ENCODE results near the gene PRB4.

Gene PRB4

GRCh38 chr12:11321980-11322379 is 11.7 kb upstream of the PRB4 start:
- Mint-ChIP-seq H3K9me3 (peaks cover 13% of the 10 kb centered on the region), H3K27me3 (ENCODE audit: low read depth, poor library complexity) (peaks cover 9% of the 10 kb centered on the region), H3K27ac (no peak overlapping the region), H3K4me3 (no peak overlapping the region), H3K36me3 (ENCODE audit: low read depth) (no peaks in the 10 kb centered on the region), H3K4me1 (no peaks in the 10 kb centered on the region)
- no peak for TF ChIP-seq CTCF (IDR thresholded peaks at IDR 0.05)
- no peak for DNase-seq

- Mint-ChIP-seq H3K36me3 (ENCODE audit: low read depth) (no peaks in the 10 kb centered on the region), H3K9me3 (peaks cover 6% of the 10 kb centered on the region), H3K27me3 (ENCODE audit: low read depth, poor library complexity) (peaks cover 14% of the 10 kb centered on the region), H3K4me1 (peaks cover 9% of the 10 kb centered on the region), H3K27ac (no peak overlapping the region), H3K4me3 (no peak overlapping the region)
- TF ChIP-seq CTCF (IDR thresholded peaks at IDR 0.05): no peak
- DNase-seq: no peak
Measured at GRCh38 chr12:11307143-11307542, 3.1 kb downstream of the PRB4 start.

- DNase-seq: no peak
- H3K4me1 Mint-ChIP-seq: no peaks in the 10 kb centered on the region
- H3K27ac Mint-ChIP-seq: no peak overlapping the region
- H3K4me3 Mint-ChIP-seq: no peak overlapping the region
- TF ChIP-seq CTCF (IDR thresholded peaks at IDR 0.05): no peak
- no peaks in the 10 kb centered on the region for H3K9me3 Mint-ChIP-seq
- no peaks in the 10 kb centered on the region for H3K27me3 Mint-ChIP-seq (ENCODE audit: low read depth, poor library complexity)
- no peaks in the 10 kb centered on the region for H3K36me3 Mint-ChIP-seq (ENCODE audit: low read depth)
Measured at GRCh38 chr12:11273449-11273848, 36.8 kb downstream of the PRB4 start.

GRCh38 chr12:11269607-11270006 is 40.6 kb downstream of the PRB4 start, which contains the start of gene PRB3:
Gene PRB3 (minus strand): TSS chr12:11269707. CDS start chr12:11269669, 38 bp downstream.
- no peak for TF ChIP-seq CTCF (IDR thresholded peaks at IDR 0.05)
- Mint-ChIP-seq H3K27ac (no peak within 1 kb of the TSS), H3K4me3 (no peak within 1 kb of the TSS), H3K4me1 (no peaks in the 10 kb centered on the region), H3K36me3 (ENCODE audit: low read depth) (no peaks in the 10 kb centered on the region), H3K9me3 (no peaks in the 10 kb centered on the region), H3K27me3 (ENCODE audit: low read depth, poor library complexity) (no peaks in the 10 kb centered on the region)
- DNase-seq: no peak

GRCh38 chr12:11264501-11264900 is 45.7 kb downstream of the PRB4 start:
- Mint-ChIP-seq H3K4me1 (no peaks in the 10 kb centered on the region), H3K4me3 (no peak overlapping the region), H3K27ac (no peak overlapping the region), H3K36me3 (ENCODE audit: low read depth) (no peaks in the 10 kb centered on the region), H3K9me3 (peaks cover 25% of the 10 kb centered on the region), H3K27me3 (ENCODE audit: low read depth, poor library complexity) (peaks cover 6% of the 10 kb centered on the region)
- TF ChIP-seq CTCF (IDR thresholded peaks at IDR 0.05): no peak
- no peak for DNase-seq

Measured in nephron progenitor cell (in vitro differentiated cells).